IPS-20b (cell line): ENCODE measurements around the gene RNGTT.

ENCODE experiments used
- H3K27ac ChIP-seq: one replicate; pipeline ENCODE4 v1.5.1; 2013; ENCODE audit warnings: low read length
- H3K27me3 ChIP-seq: 2 replicates; pipeline ENCODE4 v1.6.1; 2013; ENCODE audit warnings: mild to moderate bottlenecking, low read length, inconsistent platforms; ENCODE audit not compliant: insufficient read depth
- H3K36me3 ChIP-seq: 2 replicates; pipeline ENCODE4 v1.6.1; 2013; ENCODE audit warnings: low read depth, mild to moderate bottlenecking, inconsistent platforms, low read length, moderate library complexity; ENCODE audit not compliant: insufficient read depth
- H3K4me1 ChIP-seq: 2 replicates; pipeline ENCODE4 v1.6.1; 2013; ENCODE audit warnings: mild to moderate bottlenecking, control low read depth, inconsistent platforms, low read length, moderate library complexity; ENCODE audit not compliant: insufficient read depth
- H3K4me3 ChIP-seq: 2 replicates; pipeline ENCODE4 v1.5.1; 2013; ENCODE audit warnings: mild to moderate bottlenecking, low read length, inconsistent platforms
- H3K9ac ChIP-seq: 2 replicates; pipeline ENCODE4 v1.6.1; 2013; ENCODE audit warnings: low read depth, mild to moderate bottlenecking, inconsistent platforms, low read length, moderate library complexity
- H3K9me3 ChIP-seq: 2 replicates; pipeline ENCODE4 v1.6.1; 2013; ENCODE audit warnings: mild to moderate bottlenecking, low read depth, low read length, inconsistent platforms; ENCODE audit not compliant: insufficient read depth

The RNGTT gene

GRCh38 chr6:88698661-88699060, 264.8 kb downstream of the RNGTT start:
- no peaks in the 10 kb centered on the region for H3K4me1 ChIP-seq
- no peaks in the 10 kb centered on the region for H3K27me3 ChIP-seq
- H3K4me3 ChIP-seq: no peak overlapping the region
- H3K27ac ChIP-seq: no peak overlapping the region
- no peak overlapping the region for H3K9ac ChIP-seq
- H3K9me3 ChIP-seq: peaks cover 7% of the 10 kb centered on the region; the same call in 1 of the 2 replicates
- no peaks in the 10 kb centered on the region for H3K36me3 ChIP-seq

GRCh38 chr6:88695937-88696336, 267.5 kb downstream of the RNGTT start:
- Histone ChIP-seq H3K9me3 (0 out of 2 replicates have a peak, but pooled peaks cover 3% of the 10 kb centered on the region), H3K27ac (no peak overlapping the region), H3K27me3 (no peaks in the 10 kb centered on the region), H3K4me3 (no peak overlapping the region), H3K36me3 (no peaks in the 10 kb centered on the region), H3K9ac (no peak overlapping the region), H3K4me1 (no peaks in the 10 kb centered on the region)

- H3K4me1 ChIP-seq: peaks cover 4% of the 10 kb centered on the region; the same call in 1 of the 2 replicates
- H3K36me3 ChIP-seq: no peaks in the 10 kb centered on the region
- no peak overlapping the region for H3K4me3 ChIP-seq
- no peaks in the 10 kb centered on the region for H3K9me3 ChIP-seq
- H3K9ac ChIP-seq: no peak overlapping the region
- H3K27ac ChIP-seq: no peak overlapping the region
- H3K27me3 ChIP-seq: no peaks in the 10 kb centered on the region
Measured at GRCh38 chr6:88683734-88684133, 279.7 kb downstream of the RNGTT start.

- Histone ChIP-seq H3K36me3 (no peaks in the 10 kb centered on the region), H3K4me3 (no peak overlapping the region), H3K4me1 (peaks cover 4% of the 10 kb centered on the region; the same call in 1 of the 2 replicates), H3K9me3 (no peaks in the 10 kb centered on the region), H3K27ac (no peak overlapping the region), H3K27me3 (no peaks in the 10 kb centered on the region), H3K9ac (no peak overlapping the region)
Measured at GRCh38 chr6:88680654-88681053, 282.8 kb downstream of the RNGTT start.

- Histone ChIP-seq H3K27ac (no peak overlapping the region), H3K27me3 (no peaks in the 10 kb centered on the region), H3K4me1 (peaks cover 4% of the 10 kb centered on the region; the same call in 1 of the 2 replicates), H3K9ac (no peak overlapping the region), H3K36me3 (no peaks in the 10 kb centered on the region), H3K4me3 (no peak overlapping the region), H3K9me3 (no peaks in the 10 kb centered on the region)
Measured at GRCh38 chr6:88679841-88680240, 283.6 kb downstream of the RNGTT start.

GRCh38 chr6:88677356-88677755, 286.1 kb downstream of the RNGTT start:
- no peaks in the 10 kb centered on the region for H3K36me3 ChIP-seq
- H3K4me1 ChIP-seq: peaks cover 4% of the 10 kb centered on the region; the same call in 1 of the 2 replicates
- H3K9me3 ChIP-seq: no peaks in the 10 kb centered on the region
- H3K9ac ChIP-seq: no peak overlapping the region
- H3K27me3 ChIP-seq: no peaks in the 10 kb centered on the region
- H3K27ac ChIP-seq: no peak overlapping the region
- H3K4me3 ChIP-seq: no peak overlapping the region

GRCh38 chr6:88671624-88672023, 291.8 kb downstream of the RNGTT start:
- H3K27ac ChIP-seq: no peak overlapping the region
- no peaks in the 10 kb centered on the region for H3K4me1 ChIP-seq
- peaks cover 28% of the 10 kb centered on the region for H3K9me3 ChIP-seq
- H3K36me3 ChIP-seq: peaks cover 5% of the 10 kb centered on the region; the same call in 1 of the 2 replicates
- H3K9ac ChIP-seq: no peak overlapping the region
- H3K27me3 ChIP-seq: no peaks in the 10 kb centered on the region
- H3K4me3 ChIP-seq: no peak overlapping the region

DNA sequence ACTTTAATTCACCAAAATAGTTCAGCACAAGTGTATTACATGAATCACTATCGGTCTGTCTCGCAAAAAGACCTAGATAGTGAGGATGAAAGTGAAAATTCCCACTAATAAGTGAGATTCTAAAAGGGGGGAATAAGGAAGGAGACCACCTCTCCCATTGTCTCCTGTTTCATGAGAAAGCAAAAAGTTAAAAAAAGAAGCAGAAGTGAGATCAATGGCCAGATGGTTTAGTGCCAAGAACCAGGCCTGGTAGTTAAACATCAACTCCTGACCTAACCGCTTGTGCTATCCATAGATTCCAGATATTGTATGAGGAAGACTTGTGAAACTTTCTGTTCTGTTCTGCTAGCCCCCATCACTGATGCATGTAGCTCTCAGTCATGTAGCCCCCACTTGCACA, 293.0 kb downstream of the RNGTT start:
- Histone ChIP-seq H3K4me3 (no peak overlapping the region), H3K27ac (no peak overlapping the region), H3K9ac (no peak overlapping the region), H3K9me3 (peaks cover 28% of the 10 kb centered on the region), H3K27me3 (no peaks in the 10 kb centered on the region), H3K36me3 (peaks cover 5% of the 10 kb centered on the region; the same call in 1 of the 2 replicates), H3K4me1 (no peaks in the 10 kb centered on the region)

- Histone ChIP-seq H3K27ac (no peak overlapping the region), H3K27me3 (no peaks in the 10 kb centered on the region), H3K4me3 (no peak overlapping the region), H3K9me3 (peaks cover 28% of the 10 kb centered on the region), H3K36me3 (peaks cover 5% of the 10 kb centered on the region; the same call in 1 of the 2 replicates), H3K4me1 (no peaks in the 10 kb centered on the region), H3K9ac (no peak overlapping the region)
Measured at GRCh38 chr6:88669475-88669874, 293.9 kb downstream of the RNGTT start.

GRCh38 chr6:88666901-88667300, 296.5 kb downstream of the RNGTT start:
- peaks cover 28% of the 10 kb centered on the region for H3K9me3 ChIP-seq
- no peak overlapping the region for H3K9ac ChIP-seq
- H3K27me3 ChIP-seq: no peaks in the 10 kb centered on the region
- peaks cover 5% of the 10 kb centered on the region; the same call in 1 of the 2 replicates for H3K36me3 ChIP-seq
- no peaks in the 10 kb centered on the region for H3K4me1 ChIP-seq
- H3K27ac ChIP-seq: no peak overlapping the region
- H3K4me3 ChIP-seq: no peak overlapping the region

DNA sequence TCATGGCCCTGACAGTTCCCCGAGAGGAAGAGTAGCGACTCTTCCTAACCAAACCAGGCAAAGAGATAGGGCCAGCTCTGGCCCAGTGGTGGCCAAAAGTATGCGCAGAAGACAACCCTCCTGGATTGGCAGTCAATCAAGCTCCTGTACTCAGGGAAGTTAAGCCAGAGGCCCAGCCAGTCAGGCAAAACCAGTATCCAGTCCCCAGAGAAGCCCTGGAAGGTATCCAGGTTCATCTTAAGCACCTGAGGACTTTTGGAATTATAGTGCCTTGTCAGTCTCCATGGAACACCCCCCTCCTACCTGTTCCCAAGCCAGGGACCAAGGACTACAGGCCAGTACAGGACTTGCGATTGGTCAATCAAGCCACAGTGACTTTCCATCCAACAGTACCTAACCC, 298.3 kb downstream of the RNGTT start:
- Histone ChIP-seq H3K27me3 (no peaks in the 10 kb centered on the region), H3K4me1 (no peaks in the 10 kb centered on the region), H3K9ac (no peak overlapping the region), H3K9me3 (peaks cover 11% of the 10 kb centered on the region), H3K27ac (no peak overlapping the region), H3K4me3 (no peak overlapping the region), H3K36me3 (peaks cover 2% of the 10 kb centered on the region; the same call in 1 of the 2 replicates)

DNA sequence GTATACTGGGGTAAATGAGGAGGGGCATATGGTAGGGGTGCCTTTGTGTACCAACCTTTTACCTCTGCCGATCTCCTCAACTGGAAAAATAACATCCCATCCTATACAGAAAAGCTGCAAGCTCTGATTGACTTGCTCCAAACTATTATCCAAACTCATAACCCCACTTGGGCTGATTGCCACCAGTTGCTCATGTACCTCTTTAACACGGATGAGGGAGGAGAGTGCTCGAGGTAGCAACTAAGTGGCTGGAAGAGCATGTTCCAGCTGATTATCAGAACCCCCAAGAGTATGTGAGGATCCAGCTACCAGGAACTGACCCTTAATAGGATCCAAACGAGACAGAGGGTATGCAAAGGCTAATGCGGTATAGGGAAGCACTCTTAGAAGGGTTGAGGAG, 299.6 kb downstream of the RNGTT start:
- Histone ChIP-seq H3K27ac (no peak overlapping the region), H3K36me3 (no peaks in the 10 kb centered on the region), H3K4me3 (no peak overlapping the region), H3K9ac (no peak overlapping the region), H3K4me1 (no peaks in the 10 kb centered on the region), H3K9me3 (no peaks in the 10 kb centered on the region; the same call in none of the 2 replicates), H3K27me3 (no peaks in the 10 kb centered on the region)
